Stimulated activated CD8-positive, alpha-beta memory T cell treated with anti-CD3 and anti-CD28 coated beads, Interleukin-7, amount 100 ng/mL, for 1 hour (primary cell): ENCODE measurements around the gene BEND5.

ENCODE experiments used
- DNase-seq, 2 donors: peaks; one replicate each; pipeline ENCODE4 v3.0.0-alpha.2; 2020; ENCODE audit warnings: low read depth in 2 of 2

BEND5 gene

GRCh38 chr1:48720929-48721328 lies 55.8 kb downstream of the BEND5 start:
- no peak for DNase-seq

GRCh38 chr1:48718705-48719104 lies 58.0 kb downstream of the BEND5 start:
- no peak for DNase-seq

GRCh38 chr1:48718116-48718630 lies 58.5 kb downstream of the BEND5 start:
- DNase-seq: no peak

- DNase-seq: no peak
These were observed 59.6 kb downstream of the BEND5 start for GRCh38 chr1:48717082-48717481.

- DNase-seq: no peak
These were observed 60.8 kb downstream of the BEND5 start for GRCh38 chr1:48715921-48716320.

GRCh38 chr1:48710915-48711314 lies 65.8 kb downstream of the BEND5 start:
- no peak for DNase-seq

GRCh38 chr1:48710318-48710717 lies 66.4 kb downstream of the BEND5 start:
- DNase-seq: no peak

- DNase-seq: no peak
These were observed 72.0 kb downstream of the BEND5 start for GRCh38 chr1:48704736-48705135.

GRCh38 chr1:48701445-48701844 lies 75.2 kb downstream of the BEND5 start:
- no peak for DNase-seq

GRCh38 chr1:48697066-48697707 lies 79.5 kb downstream of the BEND5 start:
- peak in 1 of 2 donors; percentile 19 for DNase-seq

GRCh38 chr1:48695161-48695560 lies 81.5 kb downstream of the BEND5 start:
- no peak for DNase-seq

GRCh38 chr1:48693674-48694320 lies 82.9 kb downstream of the BEND5 start:
- DNase-seq: no peak

- no peak for DNase-seq
These were observed 83.5 kb downstream of the BEND5 start for GRCh38 chr1:48693180-48693579.

- DNase-seq: no peak
These were observed 84.5 kb downstream of the BEND5 start for GRCh38 chr1:48692235-48692634.

- no peak for DNase-seq
These were observed 85.2 kb downstream of the BEND5 start for GRCh38 chr1:48691429-48692001.

GRCh38 chr1:48688102-48688760 lies 88.5 kb downstream of the BEND5 start:
- DNase-seq: no peak

- no peak for DNase-seq
These were observed 89.2 kb downstream of the BEND5 start for GRCh38 chr1:48687282-48688045.

GRCh38 chr1:48686159-48686558 lies 90.5 kb downstream of the BEND5 start:
- DNase-seq: no peak

- no peak for DNase-seq
These were observed 92.3 kb downstream of the BEND5 start for GRCh38 chr1:48684381-48684780.

GRCh38 chr1:48683839-48684238 lies 92.9 kb downstream of the BEND5 start:
- DNase-seq: no peak

GRCh38 chr1:48681476-48682305 lies 95.0 kb downstream of the BEND5 start:
- no peak for DNase-seq
